Astrocyte (in vitro differentiated cells and primary cell): ENCODE results near the gene NCOA5. TPM values are rescaled to one million over a fixed set of nuclear protein-coding genes. Genes with fewer than 3 reads are reported as not detected.

ENCODE experiments used
- DNase-seq: peaks from one replicate; pipeline ENCODE4 v3.0.0-alpha.2; 2010; ENCODE audit warnings: low read depth
- FAIRE-seq: peaks from 2 replicates; lab custom pipeline; 2011; peaks lifted over from hg19 to GRCh38; lab: Jason Lieb, UNC
- H2AFZ ChIP-seq: 2 replicates; pipeline ENCODE4 v1.6.0; 2012; ENCODE audit warnings: low read depth, low read length, inconsistent platforms
- H3K27ac ChIP-seq: 2 replicates; pipeline ENCODE4 v1.5.1; 2011; ENCODE audit warnings: low read depth, low read length, inconsistent platforms
- H3K27me3 ChIP-seq: 2 replicates; pipeline ENCODE4 v1.6.0; 2011; ENCODE audit warnings: low read length, inconsistent platforms; ENCODE audit not compliant: insufficient read depth
- H3K36me3 ChIP-seq: 2 replicates; pipeline ENCODE4 v1.5.1; 2011; ENCODE audit warnings: low read length, inconsistent platforms; ENCODE audit not compliant: insufficient read depth
- H3K4me1 ChIP-seq: 2 replicates; pipeline ENCODE4 v1.5.1; 2011; ENCODE audit warnings: low read length, inconsistent platforms; ENCODE audit not compliant: insufficient read depth
- H3K4me2 ChIP-seq: 2 replicates; pipeline ENCODE4 v1.6.0; 2012; ENCODE audit warnings: low read length, inconsistent platforms
- H3K4me3 ChIP-seq: 2 replicates; pipeline ENCODE4 v1.5.1; 2011; ENCODE audit warnings: low read depth, mild to moderate bottlenecking, low read length, inconsistent platforms; ENCODE audit not compliant: insufficient read depth
- H3K79me2 ChIP-seq: 2 replicates; pipeline ENCODE4 v1.6.0; 2012; ENCODE audit warnings: mild to moderate bottlenecking, low read length, inconsistent platforms; ENCODE audit not compliant: insufficient read depth
- H3K9ac ChIP-seq: 2 replicates; pipeline ENCODE4 v1.6.0; 2012; ENCODE audit warnings: mild to moderate bottlenecking, low read length, inconsistent platforms
- H3K9me3 ChIP-seq: 2 replicates; pipeline ENCODE4 v1.5.1; 2012; ENCODE audit warnings: low read depth, mild to moderate bottlenecking, low read length, inconsistent platforms; ENCODE audit not compliant: insufficient read depth
- H4K20me1 ChIP-seq: 2 replicates; pipeline ENCODE4 v1.6.0; 2012; ENCODE audit warnings: low read length, inconsistent platforms; ENCODE audit not compliant: insufficient read depth
- H3K27ac Mint-ChIP-seq: one replicate; pipeline ENCODE4 v1.8.0; 2021; ENCODE audit warnings: mild to moderate bottlenecking, mixed read lengths; ENCODE audit not compliant: unreplicated experiment
- H3K27me3 Mint-ChIP-seq: one replicate; pipeline ENCODE4 v1.8.0; 2021; ENCODE audit warnings: low read depth, mixed read lengths; ENCODE audit not compliant: unreplicated experiment
- H3K36me3 Mint-ChIP-seq: one replicate; pipeline ENCODE4 v1.8.0; 2021; ENCODE audit warnings: low read depth, mixed read lengths; ENCODE audit not compliant: unreplicated experiment
- H3K4me1 Mint-ChIP-seq: one replicate; pipeline ENCODE4 v1.8.0; 2021; ENCODE audit warnings: low read depth, mixed read lengths; ENCODE audit not compliant: unreplicated experiment
- H3K4me3 Mint-ChIP-seq: one replicate; pipeline ENCODE4 v1.8.0; 2021; ENCODE audit warnings: mild to moderate bottlenecking, moderate library complexity, mixed read lengths; ENCODE audit not compliant: unreplicated experiment
- H3K9me3 Mint-ChIP-seq: one replicate; pipeline ENCODE4 v1.8.0; 2021; ENCODE audit warnings: mild to moderate bottlenecking, mixed read lengths; ENCODE audit not compliant: unreplicated experiment
- CTCF ChIP-seq: IDR thresholded peaks from 2 replicates; pipeline ENCODE4 v1.5.1; 2011; ENCODE audit warnings: low read depth, mild to moderate bottlenecking, inconsistent platforms, low read length, moderate library complexity; ENCODE audit not compliant: insufficient read depth
- EZH2 ChIP-seq: IDR thresholded peaks from 2 replicates; pipeline ENCODE4 v1.6.1; 2012; ENCODE audit warnings: mild to moderate bottlenecking, low read length, inconsistent platforms; ENCODE audit not compliant: insufficient read depth
- total RNA-seq: library from RNA; stranded (reverse); gene quantifications from 2 replicates; pipeline ENCODE4 v1.2.1, GENCODE V29; 2021

The NCOA5 gene
- total RNA-seq, 1 donor from 2014 or later, result 20.7 TPM

GRCh38 chr20:46085179-46085851 is 4.4 kb downstream of the NCOA5 start:
- peaks cover 89% of the 10 kb centered on the region for H4K20me1 ChIP-seq
- H3K9ac ChIP-seq, result no peak overlapping the region
- DNase-seq (peak; percentile 13), FAIRE-seq (no peak)
- no peak overlapping the region for H3K4me3 ChIP-seq
- Mint-ChIP-seq H3K27me3 (no peaks in the 10 kb centered on the region), H3K27ac (no peak overlapping the region), H3K4me3 (peak overlapping the region; percentile 7), H3K9me3 (no peaks in the 10 kb centered on the region), H3K36me3 (no peaks in the 10 kb centered on the region), H3K4me1 (peaks cover 30% of the 10 kb centered on the region)
- no peaks in the 10 kb centered on the region for H3K36me3 ChIP-seq
- no peak overlapping the region for H2AFZ ChIP-seq
- peaks cover 8% of the 10 kb centered on the region for H3K4me1 ChIP-seq
- H3K27me3 ChIP-seq, result no peaks in the 10 kb centered on the region
- no peak for TF ChIP-seq CTCF
- no peak for TF ChIP-seq EZH2
- H3K9me3 ChIP-seq, result no peaks in the 10 kb centered on the region
- no peak overlapping the region for H3K4me2 ChIP-seq
- H3K79me2 ChIP-seq, result peaks cover 92% of the 10 kb centered on the region
- H3K27ac ChIP-seq, result no peak overlapping the region

- H3K4me1 ChIP-seq, result peaks cover 8% of the 10 kb centered on the region
- Mint-ChIP-seq H3K27me3 (no peaks in the 10 kb centered on the region), H3K4me1 (peaks cover 30% of the 10 kb centered on the region), H3K36me3 (no peaks in the 10 kb centered on the region), H3K27ac (no peak overlapping the region), H3K9me3 (no peaks in the 10 kb centered on the region), H3K4me3 (no peak overlapping the region)
- no peak for DNase-seq
- no peak overlapping the region for H3K4me3 ChIP-seq
- H3K9me3 ChIP-seq, result no peaks in the 10 kb centered on the region
- no peak overlapping the region for H3K9ac ChIP-seq
- no peaks in the 10 kb centered on the region for H3K36me3 ChIP-seq
- H3K4me2 ChIP-seq, result no peak overlapping the region
- H3K27ac ChIP-seq, result no peak overlapping the region
- FAIRE-seq, result no peak
- TF ChIP-seq EZH2 (no peak), CTCF (no peak)
- no peaks in the 10 kb centered on the region for H3K27me3 ChIP-seq
- peaks cover 94% of the 10 kb centered on the region for H4K20me1 ChIP-seq
- no peak overlapping the region for H2AFZ ChIP-seq
- H3K79me2 ChIP-seq, result peaks cover 98% of the 10 kb centered on the region
Observed at GRCh38 chr20:46084805-46085178, 5.0 kb downstream of the NCOA5 start.

- Histone ChIP-seq H3K27me3 (no peaks in the 10 kb centered on the region), H3K36me3 (peaks cover 5% of the 10 kb centered on the region), H3K4me1 (peaks cover 7% of the 10 kb centered on the region), H4K20me1 (peaks cover 99% of the 10 kb centered on the region), H3K4me2 (no peak overlapping the region), H3K4me3 (no peak overlapping the region), H3K9ac (no peak overlapping the region), H3K79me2 (peaks cover 100% of the 10 kb centered on the region), H3K27ac (no peak overlapping the region), H2AFZ (no peak overlapping the region), H3K9me3 (no peaks in the 10 kb centered on the region)
- Mint-ChIP-seq H3K27ac (no peak overlapping the region), H3K36me3 (no peaks in the 10 kb centered on the region), H3K27me3 (no peaks in the 10 kb centered on the region), H3K9me3 (no peaks in the 10 kb centered on the region), H3K4me3 (no peak overlapping the region), H3K4me1 (peaks cover 30% of the 10 kb centered on the region)
- no peak for FAIRE-seq
- TF ChIP-seq CTCF (no peak), EZH2 (no peak)
- no peak for DNase-seq
Observed at GRCh38 chr20:46083531-46084061, 6.2 kb downstream of the NCOA5 start.
